ENCODE measurements around the gene BRICD5. TPM values are rescaled to one million over a fixed set of nuclear protein-coding genes. Genes with fewer than 3 reads are reported as not detected.

The BRICD5 gene
- total RNA-seq, 1 experiment from 2014 or later: 18.6 TPM

DNA sequence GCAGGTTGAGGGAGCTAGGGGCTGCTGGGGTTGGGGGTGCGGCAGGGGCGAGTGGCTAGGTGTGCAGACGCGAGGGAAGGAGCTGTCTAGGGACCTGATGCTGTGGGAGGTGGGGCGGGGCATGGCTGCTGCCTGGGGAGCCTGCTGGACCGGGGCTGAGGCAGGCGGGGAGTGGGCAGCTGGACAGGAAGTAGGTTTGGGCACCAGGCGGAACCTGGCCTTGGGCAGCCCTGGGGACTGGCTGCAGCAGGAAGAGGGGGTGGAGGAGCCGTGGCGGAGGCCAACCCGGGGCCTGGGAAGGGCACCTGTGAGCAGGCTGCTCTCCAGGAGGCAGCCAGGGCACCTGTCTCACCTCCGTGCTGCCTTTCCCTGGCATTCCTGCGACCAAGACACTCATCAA, 19.7 kb upstream of the BRICD5 start:
- ChIA-PET POLR2A (ENCODE audit: low non-redundant PET) (no interaction called here), CTCF (no interaction called here)
- BruUV-seq (replicated peaks): no TSS peak
- no peaks in the 10 kb centered on the region for H3K4me1 ChIP-seq (ENCODE audit: insufficient read depth, low read length, poor library complexity, severe bottlenecking)
- DNase-seq (ENCODE audit: low spot score): no peak
- H3K36me3 ChIP-seq (ENCODE audit: insufficient read depth, low read length, poor library complexity, severe bottlenecking): peaks cover 40% of the 10 kb centered on the region
- intact Hi-C loops (cut with micrococcal nuclease; ENCODE audit: unreplicated experiment): no loop called here
- H3K27me3 ChIP-seq (replicated peaks; ENCODE audit: insufficient read depth, low read depth, low read length, poor library complexity): no peaks in the 10 kb centered on the region
- no peak for TF ChIP-seq EZH2 (IDR thresholded peaks at IDR 0.05; ENCODE audit: borderline replicate concordance, low read depth, low read length, poor library complexity, severe bottlenecking)
- H3K4me3 ChIP-seq (ENCODE audit: low read depth, low read length, poor library complexity, severe bottlenecking): no peak overlapping the region
- no peaks in the 10 kb centered on the region for H3K9me3 ChIP-seq (ENCODE audit: low read depth, low read length, poor library complexity, severe bottlenecking)
- no peak overlapping the region for H3K27ac ChIP-seq (ENCODE audit: low read depth, low read length, poor library complexity, severe bottlenecking)

DNA sequence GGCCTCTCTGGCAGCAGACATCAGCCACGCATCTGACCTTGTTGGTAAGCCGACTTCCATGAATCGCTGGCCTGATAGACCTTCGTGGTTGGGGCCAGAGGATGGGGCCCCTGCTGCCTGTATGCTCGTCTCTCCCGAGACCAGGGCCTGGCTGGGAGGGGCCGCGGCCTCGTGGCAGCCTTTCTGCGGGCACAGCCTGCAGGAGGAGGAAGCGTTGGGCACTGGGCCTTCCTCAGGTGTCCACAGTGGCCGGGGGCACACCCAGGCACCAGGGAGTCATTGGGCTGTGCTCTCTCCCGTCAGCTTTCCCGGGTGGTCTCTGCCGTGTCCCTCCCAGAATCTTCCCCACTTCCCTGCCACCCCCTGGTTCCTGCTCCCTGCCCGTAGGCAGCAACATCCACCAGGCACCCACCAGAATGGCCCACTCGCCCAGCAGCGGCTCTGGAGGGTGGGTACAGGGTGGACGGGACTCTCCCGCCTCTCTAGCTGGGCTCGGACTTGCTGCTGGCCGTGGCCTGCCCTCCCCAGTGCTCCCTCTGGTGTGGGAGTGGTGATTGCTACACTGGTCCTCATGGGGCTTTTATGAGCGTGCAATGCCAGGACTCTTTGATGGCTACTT, 19.1 kb upstream of the BRICD5 start:
- no peaks in the 10 kb centered on the region for H3K27me3 ChIP-seq (replicated peaks; ENCODE audit: insufficient read depth, low read depth, low read length, poor library complexity)
- no peak for DNase-seq (ENCODE audit: low spot score)
- CTCF ChIA-PET: no interaction called here
- H3K4me1 ChIP-seq (ENCODE audit: insufficient read depth, low read length, poor library complexity, severe bottlenecking): no peaks in the 10 kb centered on the region
- POLR2A ChIA-PET (ENCODE audit: low non-redundant PET): no interaction called here
- BruUV-seq (replicated peaks): no TSS peak
- peaks cover 37% of the 10 kb centered on the region for H3K36me3 ChIP-seq (ENCODE audit: insufficient read depth, low read length, poor library complexity, severe bottlenecking)
- H3K9me3 ChIP-seq (ENCODE audit: low read depth, low read length, poor library complexity, severe bottlenecking): no peaks in the 10 kb centered on the region
- H3K4me3 ChIP-seq (ENCODE audit: low read depth, low read length, poor library complexity, severe bottlenecking): no peak overlapping the region
- no peak overlapping the region for H3K27ac ChIP-seq (ENCODE audit: low read depth, low read length, poor library complexity, severe bottlenecking)
- TF ChIP-seq EZH2 (IDR thresholded peaks at IDR 0.05; ENCODE audit: borderline replicate concordance, low read depth, low read length, poor library complexity, severe bottlenecking): no peak
- TF ChIP-seq, protein P1, sequence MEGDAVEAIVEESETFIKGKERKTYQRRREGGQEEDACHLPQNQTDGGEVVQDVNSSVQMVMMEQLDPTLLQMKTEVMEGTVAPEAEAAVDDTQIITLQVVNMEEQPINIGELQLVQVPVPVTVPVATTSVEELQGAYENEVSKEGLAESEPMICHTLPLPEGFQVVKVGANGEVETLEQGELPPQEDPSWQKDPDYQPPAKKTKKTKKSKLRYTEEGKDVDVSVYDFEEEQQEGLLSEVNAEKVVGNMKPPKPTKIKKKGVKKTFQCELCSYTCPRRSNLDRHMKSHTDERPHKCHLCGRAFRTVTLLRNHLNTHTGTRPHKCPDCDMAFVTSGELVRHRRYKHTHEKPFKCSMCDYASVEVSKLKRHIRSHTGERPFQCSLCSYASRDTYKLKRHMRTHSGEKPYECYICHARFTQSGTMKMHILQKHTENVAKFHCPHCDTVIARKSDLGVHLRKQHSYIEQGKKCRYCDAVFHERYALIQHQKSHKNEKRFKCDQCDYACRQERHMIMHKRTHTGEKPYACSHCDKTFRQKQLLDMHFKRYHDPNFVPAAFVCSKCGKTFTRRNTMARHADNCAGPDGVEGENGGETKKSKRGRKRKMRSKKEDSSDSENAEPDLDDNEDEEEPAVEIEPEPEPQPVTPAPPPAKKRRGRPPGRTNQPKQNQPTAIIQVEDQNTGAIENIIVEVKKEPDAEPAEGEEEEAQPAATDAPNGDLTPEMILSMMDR (conservative IDR thresholded peaks at IDR 0.05; ENCODE audit: low read depth, low read length): no peak
- intact Hi-C loops (cut with micrococcal nuclease; ENCODE audit: unreplicated experiment): no loop called here

DNA sequence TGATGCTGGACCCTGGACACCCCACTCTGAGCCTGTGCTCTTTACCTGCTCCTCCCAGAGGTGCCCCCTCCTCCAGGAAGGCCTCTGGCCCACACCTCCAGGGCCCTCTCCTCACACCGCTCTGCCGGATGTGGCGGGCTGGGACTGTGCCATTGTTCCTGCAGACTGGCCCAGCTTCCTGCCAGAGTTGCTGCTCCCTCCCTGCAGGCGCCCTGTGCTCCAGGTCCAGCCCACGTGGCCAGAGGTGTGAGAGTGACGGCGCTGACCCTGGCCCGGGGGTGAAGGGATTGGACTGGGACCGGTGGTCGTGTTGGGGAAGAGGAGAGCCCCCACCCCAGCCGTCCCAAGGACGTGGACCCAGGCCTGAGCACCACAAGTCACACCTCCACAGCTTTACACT, 18.4 kb upstream of the BRICD5 start:
- Histone ChIP-seq H3K9me3 (ENCODE audit: low read depth, low read length, poor library complexity, severe bottlenecking) (no peaks in the 10 kb centered on the region), H3K36me3 (ENCODE audit: insufficient read depth, low read length, poor library complexity, severe bottlenecking) (peaks cover 31% of the 10 kb centered on the region), H3K27me3 (replicated peaks; ENCODE audit: insufficient read depth, low read depth, low read length, poor library complexity) (no peaks in the 10 kb centered on the region), H3K4me3 (ENCODE audit: low read depth, low read length, poor library complexity, severe bottlenecking) (no peak overlapping the region), H3K27ac (ENCODE audit: low read depth, low read length, poor library complexity, severe bottlenecking) (no peak overlapping the region), H3K4me1 (ENCODE audit: insufficient read depth, low read length, poor library complexity, severe bottlenecking) (no peaks in the 10 kb centered on the region)
- ChIA-PET POLR2A (ENCODE audit: low non-redundant PET) (no interaction called here), CTCF (no interaction called here)
- intact Hi-C loops (cut with micrococcal nuclease; ENCODE audit: unreplicated experiment): no loop called here
- TF ChIP-seq EZH2 (IDR thresholded peaks at IDR 0.05; ENCODE audit: borderline replicate concordance, low read depth, low read length, poor library complexity, severe bottlenecking): no peak
- TF ChIP-seq, protein P1 (conservative IDR thresholded peaks at IDR 0.05; ENCODE audit: low read depth, low read length): no peak
- no TSS peak for BruUV-seq (replicated peaks)
- DNase-seq (ENCODE audit: low spot score): no peak

DNA sequence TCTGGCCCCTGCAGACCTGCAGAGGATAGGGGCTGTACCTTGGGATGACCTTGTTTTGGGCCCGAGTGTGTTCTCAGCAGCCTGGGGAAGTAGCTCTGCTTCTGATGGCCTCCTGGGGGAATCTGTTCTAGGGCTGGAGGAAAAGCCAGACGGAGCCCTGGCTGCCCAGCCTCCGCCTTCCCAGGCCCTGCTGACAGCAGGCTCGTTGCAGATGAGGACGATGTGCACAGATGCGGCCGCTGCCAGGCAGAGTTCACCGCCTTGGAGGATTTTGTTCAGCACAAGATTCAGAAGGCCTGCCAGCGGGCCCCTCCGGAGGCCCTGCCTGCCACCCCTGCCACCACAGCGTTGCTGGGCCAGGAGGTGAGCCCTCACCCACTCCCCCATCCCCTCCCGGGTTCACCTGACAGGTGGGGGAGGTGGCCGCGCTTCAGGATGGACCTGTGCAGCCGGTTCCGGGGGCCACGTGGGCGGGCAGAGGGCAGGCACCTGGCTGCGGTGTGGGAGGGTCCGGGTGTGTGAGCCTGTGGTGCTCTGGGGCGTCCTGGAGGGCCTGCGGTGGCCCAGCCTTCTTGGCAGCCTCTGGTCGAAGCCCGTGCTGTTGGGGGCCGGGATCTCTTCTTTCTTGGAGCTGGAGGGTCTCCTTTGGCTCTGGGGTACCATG, 17.6 kb upstream of the BRICD5 start:
- no peaks in the 10 kb centered on the region for H3K27me3 ChIP-seq (replicated peaks; ENCODE audit: insufficient read depth, low read depth, low read length, poor library complexity)
- ChIA-PET CTCF (no interaction called here), POLR2A (ENCODE audit: low non-redundant PET) (no interaction called here)
- H3K4me1 ChIP-seq (ENCODE audit: insufficient read depth, low read length, poor library complexity, severe bottlenecking): no peaks in the 10 kb centered on the region
- no peak for DNase-seq (ENCODE audit: low spot score)
- TF ChIP-seq, protein P1 (conservative IDR thresholded peaks at IDR 0.05; ENCODE audit: low read depth, low read length): no peak
- no peak for TF ChIP-seq EZH2 (IDR thresholded peaks at IDR 0.05; ENCODE audit: borderline replicate concordance, low read depth, low read length, poor library complexity, severe bottlenecking)
- H3K27ac ChIP-seq (ENCODE audit: low read depth, low read length, poor library complexity, severe bottlenecking): no peak overlapping the region
- no TSS peak for BruUV-seq (replicated peaks)
- H3K4me3 ChIP-seq (ENCODE audit: low read depth, low read length, poor library complexity, severe bottlenecking): no peak overlapping the region
- H3K36me3 ChIP-seq (ENCODE audit: insufficient read depth, low read length, poor library complexity, severe bottlenecking): peaks cover 31% of the 10 kb centered on the region
- intact Hi-C loops (cut with micrococcal nuclease; ENCODE audit: unreplicated experiment): no loop called here
- no peaks in the 10 kb centered on the region for H3K9me3 ChIP-seq (ENCODE audit: low read depth, low read length, poor library complexity, severe bottlenecking)
